A549 treated with dexamethasone at 1 μM for 4 hours (cell line): Measurements from ENCODE around the gene TMEM126B. TPM values are rescaled to one million over a fixed set of nuclear protein-coding genes. Genes with fewer than 3 reads are reported as not detected.

Source experiments
- total RNA-seq: library from RNA; stranded (reverse); fragments of 200-300 nt; extraction: Qiagen RNA extraction; gene quantifications from 5 replicates; pipeline ENCODE4 v1.2.3, GENCODE V29; 2022

The TMEM126B gene
- 47.6 to 61.9 TPM (median 53.3 TPM) in 5 replicates for total RNA-seq

DNA sequence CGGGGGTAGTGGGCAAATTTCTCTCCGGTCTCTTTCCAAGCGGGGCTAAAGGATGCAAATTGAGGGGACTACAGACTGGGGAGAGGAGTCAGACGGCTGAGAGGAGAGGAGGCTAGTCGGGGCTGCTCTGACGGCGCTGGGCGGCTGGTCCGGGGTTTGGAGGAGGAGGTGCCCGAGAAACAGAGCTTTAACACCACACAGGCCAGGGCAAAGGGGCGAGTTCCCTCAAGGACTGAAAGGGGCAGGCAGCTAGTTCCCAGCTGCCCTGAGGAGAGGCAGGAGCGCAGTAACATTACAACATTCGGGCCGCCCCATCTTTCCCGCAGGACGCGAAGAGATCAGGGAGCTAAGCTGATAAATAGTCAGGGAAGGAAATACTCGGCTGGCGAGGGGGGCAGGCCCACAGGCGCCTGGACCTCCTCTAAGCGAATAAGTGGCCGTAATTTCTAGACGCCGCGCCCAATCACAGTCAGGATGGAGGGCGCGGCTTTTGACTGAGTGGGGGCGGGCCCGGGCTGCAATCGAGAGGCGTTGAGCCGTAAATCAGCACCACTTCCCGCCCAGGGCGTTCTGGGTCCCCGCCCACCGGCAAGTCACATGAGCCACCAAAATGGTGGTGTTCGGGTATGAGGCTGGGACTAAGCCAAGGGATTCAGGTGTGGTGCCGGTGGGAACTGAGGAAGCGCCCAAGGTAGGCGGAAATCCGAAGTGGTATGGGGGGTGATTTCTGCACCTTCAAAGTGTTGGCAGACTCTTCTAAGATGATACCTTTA, at the start of gene TMEM126B:
Gene TMEM126B (plus strand): TSS at position 596 of the 773 bp plus-strand sequence. CDS start 15 bp downstream, at position 611.

DNA sequence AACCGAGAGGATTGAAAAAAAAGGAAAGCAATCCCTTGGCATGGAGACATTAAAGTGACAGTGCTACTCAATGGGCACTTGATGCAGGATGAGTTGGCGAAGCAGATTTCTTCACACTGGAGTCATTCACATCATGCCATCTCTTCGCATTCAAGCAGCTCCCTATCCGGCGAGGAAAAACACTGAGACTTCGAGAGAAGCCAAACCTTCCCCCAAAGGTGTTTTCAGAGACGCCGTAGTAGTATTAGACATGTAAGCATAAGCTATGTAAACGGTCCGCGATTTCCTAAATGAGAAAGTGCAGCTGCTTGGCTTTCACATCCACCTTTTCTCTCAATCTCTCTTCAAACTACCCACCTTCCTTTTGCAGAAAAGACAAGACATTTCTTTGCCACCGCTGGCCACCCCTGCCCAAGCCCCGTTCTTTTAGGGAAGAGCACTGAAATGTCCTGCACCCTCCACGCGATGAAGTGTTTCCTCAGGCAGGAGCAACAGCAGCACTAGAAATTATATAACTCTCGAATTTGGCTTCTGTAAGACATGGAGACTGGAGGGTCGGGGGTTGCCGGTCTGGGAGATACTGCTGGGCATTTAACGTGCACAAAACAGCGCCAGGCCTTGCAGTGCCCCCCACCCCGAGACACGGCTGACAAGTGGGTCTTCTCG, 928 bp upstream of the TMEM126B start, which contains the start of gene DLG2:
Gene DLG2 (minus strand): TSS at position 13 of the 666 bp plus-strand sequence.

DNA sequence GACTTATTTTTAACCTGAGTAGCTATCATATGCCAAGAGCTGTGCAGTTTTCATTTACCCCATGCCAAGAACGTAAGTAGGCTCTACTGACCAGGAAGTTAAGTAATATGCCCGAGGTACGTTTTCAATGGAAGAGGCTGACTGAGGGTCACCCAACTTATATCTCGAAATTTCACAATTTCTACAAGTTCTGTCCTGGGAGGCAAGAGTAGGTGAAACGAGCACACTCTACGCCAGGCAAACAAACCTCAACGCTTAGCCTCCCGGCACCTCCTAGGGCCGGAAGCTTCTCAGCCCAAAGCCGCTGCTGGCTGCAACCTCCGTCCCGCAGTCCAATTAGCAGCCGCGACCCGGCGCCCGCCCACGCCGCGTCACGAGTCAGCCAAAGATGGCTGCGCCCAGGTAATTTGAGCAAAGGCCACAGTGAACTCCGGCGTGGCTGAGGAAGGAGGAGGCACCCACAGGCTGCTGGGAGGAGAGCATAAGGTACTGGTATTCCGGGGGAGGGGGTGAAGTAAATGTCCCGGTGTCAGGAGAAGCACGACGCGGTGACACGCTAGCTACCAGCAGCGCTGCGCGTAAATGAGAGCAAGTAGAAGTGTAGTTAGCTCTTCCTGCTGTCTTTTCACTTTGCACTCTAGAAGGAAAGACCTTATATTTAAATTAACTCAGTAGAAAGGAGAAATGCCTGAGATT, 19.4 kb downstream of the TMEM126B start, which contains the start of gene TMEM126A:
Gene TMEM126A (plus strand): TSS at position 364 of the 696 bp plus-strand sequence. CDS start 2,289 bp downstream, outside the sequence.

DNA sequence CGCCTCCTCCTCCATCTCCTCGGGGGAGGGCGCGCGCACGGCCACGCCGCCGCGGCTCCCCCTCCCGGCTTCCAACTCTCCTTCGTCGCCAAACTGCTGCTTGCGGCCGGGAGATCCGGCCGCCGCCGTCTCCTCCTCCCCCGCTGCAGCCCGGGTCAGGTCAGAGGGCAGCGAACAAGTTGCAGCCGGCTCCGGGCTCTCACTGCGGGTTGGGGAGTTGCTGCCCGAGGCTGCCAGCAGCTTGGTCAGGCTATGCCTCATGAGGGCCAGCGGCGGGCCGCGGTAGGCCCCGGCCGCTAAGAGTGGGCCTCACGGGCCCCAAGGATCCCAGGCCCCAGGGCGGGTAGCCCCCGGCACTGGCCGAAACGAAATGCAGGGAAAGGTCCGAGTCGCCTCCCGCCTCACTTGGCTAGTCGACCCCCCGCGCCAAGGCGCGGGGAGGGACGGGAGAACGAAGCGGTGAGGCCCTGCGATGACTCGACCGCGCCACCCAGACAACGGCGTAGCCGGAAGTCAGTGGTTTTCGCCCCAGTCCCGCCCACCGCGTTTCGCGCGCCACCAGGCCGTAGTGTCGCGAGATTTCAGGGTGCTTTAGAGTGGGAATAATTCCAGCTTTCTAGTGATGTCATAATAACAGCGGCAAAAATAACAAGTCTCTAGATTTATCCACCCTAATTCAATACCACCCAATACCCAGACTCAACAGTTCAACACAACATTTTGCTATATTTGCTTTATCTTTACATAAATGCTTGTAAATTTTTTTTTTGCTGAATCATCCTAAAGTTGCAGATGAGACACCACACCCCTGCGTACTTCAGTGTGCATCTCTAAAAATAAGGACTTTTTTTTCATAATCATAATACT, 36.5 kb downstream of the TMEM126B start, which contains the start of gene CREBZF:
Gene CREBZF (minus strand): TSS at position 515 of the 867 bp plus-strand sequence. CDS start 254 bp downstream, at position 261.

DNA sequence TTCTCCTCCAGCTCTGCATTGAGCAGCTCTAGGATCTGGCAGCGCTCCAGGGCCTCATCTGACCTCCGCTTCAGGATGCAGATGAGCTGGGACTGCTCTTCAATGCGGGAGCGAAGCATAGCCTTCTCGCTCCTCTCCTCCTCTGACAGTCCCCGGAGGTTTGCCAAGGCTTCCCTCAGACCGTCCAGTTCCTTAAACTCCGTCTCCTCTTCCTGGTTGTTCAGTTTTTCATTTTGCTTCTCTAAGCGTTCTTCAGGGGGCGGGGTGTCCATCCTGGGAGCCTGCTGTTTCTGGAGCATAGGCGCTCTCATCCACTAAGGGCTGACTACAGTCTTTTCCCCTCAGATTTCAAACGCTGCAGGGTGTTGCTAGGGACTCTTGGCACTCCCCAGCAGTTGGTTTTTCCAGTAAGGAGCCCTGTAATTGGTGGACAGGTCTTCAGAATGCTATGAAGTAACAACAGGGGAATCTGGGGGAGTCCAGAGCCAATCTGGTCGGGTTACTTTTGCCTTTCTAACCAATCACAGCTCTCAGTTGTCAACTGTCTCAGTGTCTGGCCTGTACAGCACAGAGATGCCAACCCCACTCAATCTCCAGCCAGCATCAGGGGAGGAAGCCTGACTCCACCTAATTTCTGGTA, 57.5 kb downstream of the TMEM126B start, which contains the start of gene CCDC89:
Gene CCDC89 (minus strand): TSS at position 376 of the 640 bp plus-strand sequence. CDS start 65 bp downstream, at position 311.

Other genes starting within 250 kb of the TMEM126B start
- 0.22 to 0.31 TPM (median 0.24 TPM) in 5 replicates for gene DLG2, start 1.2 kb upstream of the TMEM126B start, total RNA-seq
- gene TMEM126A, start 19.4 kb downstream of the TMEM126B start, total RNA-seq, result 44.9 to 60.0 TPM (median 48.8 TPM) in 5 replicates
- 19.5 to 29.3 TPM (median 26.2 TPM) in 5 replicates for gene CREBZF, start 36.5 kb downstream of the TMEM126B start, total RNA-seq
- not detected in 5 replicates for gene CCDC89, start 57.6 kb downstream of the TMEM126B start, total RNA-seq
- 6.8 to 12.5 TPM (median 7.7 TPM) in 5 replicates for gene SYTL2, start 182.5 kb downstream of the TMEM126B start, total RNA-seq
- gene CCDC83, start 226.8 kb downstream of the TMEM126B start, total RNA-seq, result not detected in 5 replicates